Measurements from ENCODE around the gene MTIF2.
"Not testable (repeated sequence)": the region's sequence is repeated elsewhere in the genome, so short reads cannot be mapped to it uniquely, and the experiment has no call there.

Gene MTIF2

GRCh38 chr2:55186837-55187236 lies 82.2 kb downstream of the MTIF2 start:
- not testable (repeated sequence) for DNase-seq

All from DMS53 (cell line).